Measurements from ENCODE around the gene TP53I13.

Gene TP53I13

DNA sequence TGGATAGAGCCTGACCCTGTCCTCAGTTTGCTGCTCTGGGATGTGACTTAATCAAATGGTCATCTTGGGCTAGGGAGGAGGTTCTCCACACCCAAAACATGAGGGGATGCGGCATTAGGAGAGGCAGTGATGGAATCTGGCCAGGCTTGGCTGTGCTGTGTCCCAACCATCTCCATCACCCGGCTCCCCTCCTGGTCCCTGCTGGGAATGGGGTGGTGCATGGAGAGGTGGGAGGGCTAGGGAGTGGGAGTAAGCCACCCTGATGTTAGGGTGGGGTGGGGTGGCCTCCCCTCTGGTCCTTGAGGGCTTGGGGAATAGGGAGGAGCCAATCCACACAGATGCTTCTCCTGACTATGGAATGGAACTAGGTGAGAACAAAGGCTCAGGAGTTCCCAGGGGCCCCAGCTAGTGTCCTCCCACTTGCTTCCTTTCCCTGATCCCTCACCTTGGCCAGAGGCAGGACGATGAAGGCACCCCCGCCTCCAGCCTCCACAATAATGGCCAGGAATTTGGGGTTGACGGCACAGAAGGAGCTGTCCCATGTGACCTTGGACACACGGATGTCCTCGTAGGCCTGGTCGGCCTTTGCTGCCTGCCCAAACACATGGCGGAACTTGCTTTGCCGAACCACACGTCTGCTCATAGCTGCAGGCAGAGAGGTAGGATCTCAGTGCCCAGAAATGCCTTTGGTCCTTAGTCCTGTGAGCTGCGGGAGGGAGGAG lies 52.4 kb downstream of the TP53I13 start:
- Histone ChIP-seq H3K27ac (ENCODE audit: low read depth, low read length, severe bottlenecking) (no peak overlapping the region), H3K4me3 (ENCODE audit: extremely low read depth, insufficient read depth, low read length, poor library complexity, severe bottlenecking) (no peak overlapping the region), H3K4me1 (ENCODE audit: control insufficient read depth, insufficient read depth, low read length, poor library complexity, severe bottlenecking) (peaks cover 13% of the 10 kb centered on the region), H3K36me3 (ENCODE audit: control insufficient read depth, insufficient read depth, low read length) (peaks cover 2% of the 10 kb centered on the region), H3K9me3 (ENCODE audit: control insufficient read depth, low read length) (no peaks in the 10 kb centered on the region)
- 89 to 96% methylated on average over 9 to 11 of the region's 12 CpGs for WGBS, 2 experiments (ENCODE audit: insufficient coverage in 2 of 2)

DNA sequence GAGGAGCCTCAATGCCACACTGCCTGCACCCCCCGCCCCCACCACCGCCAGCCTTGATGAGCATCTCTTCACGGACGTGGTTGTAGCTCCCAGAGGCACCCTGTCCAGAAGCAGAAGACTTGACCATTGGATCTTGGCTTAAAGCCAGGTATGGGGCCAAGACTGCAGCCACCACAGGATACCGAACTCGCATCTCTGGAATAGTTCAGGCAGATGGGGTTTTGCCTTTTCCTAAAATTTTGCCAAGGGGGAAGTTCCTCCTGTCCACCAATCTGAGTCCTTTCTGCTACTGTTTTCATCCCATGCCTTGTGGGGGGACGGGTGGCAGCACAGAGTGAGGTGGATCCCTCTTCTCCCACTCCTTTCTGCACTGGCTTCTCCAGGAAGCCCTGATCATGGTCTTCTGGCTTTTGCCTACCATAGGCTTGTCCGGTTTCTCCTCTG lies 53.3 kb downstream of the TP53I13 start:
- peaks cover 10% of the 10 kb centered on the region for H3K4me1 ChIP-seq (ENCODE audit: control insufficient read depth, insufficient read depth, low read length, poor library complexity, severe bottlenecking)
- 68 to 75% methylated on average over 6 to 8 of the region's 8 CpGs for WGBS, 2 experiments (ENCODE audit: insufficient coverage in 2 of 2)
- peaks cover 9% of the 10 kb centered on the region for H3K36me3 ChIP-seq (ENCODE audit: control insufficient read depth, insufficient read depth, low read length)
- H3K4me3 ChIP-seq (ENCODE audit: extremely low read depth, insufficient read depth, low read length, poor library complexity, severe bottlenecking): peak overlapping the region; percentile 65
- H3K27ac ChIP-seq (ENCODE audit: low read depth, low read length, severe bottlenecking): no peak overlapping the region
- H3K9me3 ChIP-seq (ENCODE audit: control insufficient read depth, low read length): no peaks in the 10 kb centered on the region
